HG03469 (cell line): ENCODE measurements around the gene LGALS1.
"Not testable (repeated sequence)": the region's sequence is repeated elsewhere in the genome, so short reads cannot be mapped to it uniquely, and the experiment has no call there.

Experiments used
- ATAC-seq: cut with Tn5 transposase; IDR thresholded peaks from one replicate; pipeline ENCODE4 v1.9.1; 2021; ENCODE audit warnings: mild to moderate bottlenecking, moderate library complexity, moderate number of reproducible peaks; ENCODE audit not compliant: unreplicated experiment

LGALS1 gene

GRCh38 chr22:37715760-37716159 lies 40.3 kb downstream of the LGALS1 start:
- no peak for ATAC-seq

- no peak for ATAC-seq
Observed at GRCh38 chr22:37716708-37717107, 41.3 kb downstream of the LGALS1 start.

- ATAC-seq: not testable (repeated sequence)
Observed at GRCh38 chr22:37717235-37717634, 41.8 kb downstream of the LGALS1 start.

- not testable (repeated sequence) for ATAC-seq
Observed at GRCh38 chr22:37717746-37718305, 42.4 kb downstream of the LGALS1 start.

GRCh38 chr22:37725551-37726240 lies 50.3 kb downstream of the LGALS1 start:
- no peak for ATAC-seq

GRCh38 chr22:37726241-37726887 lies 50.9 kb downstream of the LGALS1 start:
- no peak for ATAC-seq

- no peak for ATAC-seq
Observed at GRCh38 chr22:37728620-37729019, 53.2 kb downstream of the LGALS1 start.
